ENCODE data around the gene MRPL42.

DNA sequence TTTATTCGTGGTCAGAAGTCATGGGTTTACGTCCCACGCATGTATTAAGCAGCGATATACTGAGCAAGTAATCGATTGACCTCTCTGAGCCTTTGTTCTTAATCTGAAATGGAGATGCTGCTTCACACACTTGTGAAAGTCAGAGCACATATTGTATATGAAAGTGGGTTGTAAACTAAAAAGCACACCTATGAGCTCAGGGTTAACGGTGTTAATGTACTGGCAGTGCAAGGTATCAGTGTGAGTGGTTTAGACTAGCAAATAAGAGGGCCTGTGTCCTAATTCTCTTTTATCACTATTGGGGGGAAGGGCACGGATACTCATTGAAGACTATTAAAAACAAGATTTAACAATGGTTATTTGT lies 676 bp downstream of the MRPL42 start:
- TF ChIP-seq POLR2A (IDR thresholded peaks at IDR 0.05) (no peak), EP300 (IDR thresholded peaks at IDR 0.05) (no peak)
- TF ChIP-seq, protein P1, sequence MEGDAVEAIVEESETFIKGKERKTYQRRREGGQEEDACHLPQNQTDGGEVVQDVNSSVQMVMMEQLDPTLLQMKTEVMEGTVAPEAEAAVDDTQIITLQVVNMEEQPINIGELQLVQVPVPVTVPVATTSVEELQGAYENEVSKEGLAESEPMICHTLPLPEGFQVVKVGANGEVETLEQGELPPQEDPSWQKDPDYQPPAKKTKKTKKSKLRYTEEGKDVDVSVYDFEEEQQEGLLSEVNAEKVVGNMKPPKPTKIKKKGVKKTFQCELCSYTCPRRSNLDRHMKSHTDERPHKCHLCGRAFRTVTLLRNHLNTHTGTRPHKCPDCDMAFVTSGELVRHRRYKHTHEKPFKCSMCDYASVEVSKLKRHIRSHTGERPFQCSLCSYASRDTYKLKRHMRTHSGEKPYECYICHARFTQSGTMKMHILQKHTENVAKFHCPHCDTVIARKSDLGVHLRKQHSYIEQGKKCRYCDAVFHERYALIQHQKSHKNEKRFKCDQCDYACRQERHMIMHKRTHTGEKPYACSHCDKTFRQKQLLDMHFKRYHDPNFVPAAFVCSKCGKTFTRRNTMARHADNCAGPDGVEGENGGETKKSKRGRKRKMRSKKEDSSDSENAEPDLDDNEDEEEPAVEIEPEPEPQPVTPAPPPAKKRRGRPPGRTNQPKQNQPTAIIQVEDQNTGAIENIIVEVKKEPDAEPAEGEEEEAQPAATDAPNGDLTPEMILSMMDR (IDR thresholded peaks at IDR 0.05): no peak
